ENCODE data around the gene BCO1.

DNA sequence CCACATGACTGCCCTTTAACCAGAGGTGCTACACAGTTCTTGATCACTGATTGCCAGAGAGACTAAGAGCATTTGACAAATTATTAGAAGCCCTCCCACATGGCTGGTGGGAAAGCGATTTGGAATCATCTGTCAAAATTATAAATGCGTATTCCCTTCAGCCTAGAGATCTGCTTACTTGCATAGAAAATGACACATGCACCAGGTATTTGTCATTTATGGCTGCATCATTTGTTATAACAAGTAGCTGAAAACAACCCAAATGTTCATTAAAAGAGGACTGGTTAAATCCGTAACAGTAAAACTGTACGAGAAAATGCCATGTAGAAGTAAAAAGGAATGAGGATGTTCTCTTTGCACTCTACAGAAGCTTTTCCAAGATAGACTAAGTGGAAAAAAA, 21.4 kb downstream of the BCO1 start:
- TF ChIP-seq, protein P1, sequence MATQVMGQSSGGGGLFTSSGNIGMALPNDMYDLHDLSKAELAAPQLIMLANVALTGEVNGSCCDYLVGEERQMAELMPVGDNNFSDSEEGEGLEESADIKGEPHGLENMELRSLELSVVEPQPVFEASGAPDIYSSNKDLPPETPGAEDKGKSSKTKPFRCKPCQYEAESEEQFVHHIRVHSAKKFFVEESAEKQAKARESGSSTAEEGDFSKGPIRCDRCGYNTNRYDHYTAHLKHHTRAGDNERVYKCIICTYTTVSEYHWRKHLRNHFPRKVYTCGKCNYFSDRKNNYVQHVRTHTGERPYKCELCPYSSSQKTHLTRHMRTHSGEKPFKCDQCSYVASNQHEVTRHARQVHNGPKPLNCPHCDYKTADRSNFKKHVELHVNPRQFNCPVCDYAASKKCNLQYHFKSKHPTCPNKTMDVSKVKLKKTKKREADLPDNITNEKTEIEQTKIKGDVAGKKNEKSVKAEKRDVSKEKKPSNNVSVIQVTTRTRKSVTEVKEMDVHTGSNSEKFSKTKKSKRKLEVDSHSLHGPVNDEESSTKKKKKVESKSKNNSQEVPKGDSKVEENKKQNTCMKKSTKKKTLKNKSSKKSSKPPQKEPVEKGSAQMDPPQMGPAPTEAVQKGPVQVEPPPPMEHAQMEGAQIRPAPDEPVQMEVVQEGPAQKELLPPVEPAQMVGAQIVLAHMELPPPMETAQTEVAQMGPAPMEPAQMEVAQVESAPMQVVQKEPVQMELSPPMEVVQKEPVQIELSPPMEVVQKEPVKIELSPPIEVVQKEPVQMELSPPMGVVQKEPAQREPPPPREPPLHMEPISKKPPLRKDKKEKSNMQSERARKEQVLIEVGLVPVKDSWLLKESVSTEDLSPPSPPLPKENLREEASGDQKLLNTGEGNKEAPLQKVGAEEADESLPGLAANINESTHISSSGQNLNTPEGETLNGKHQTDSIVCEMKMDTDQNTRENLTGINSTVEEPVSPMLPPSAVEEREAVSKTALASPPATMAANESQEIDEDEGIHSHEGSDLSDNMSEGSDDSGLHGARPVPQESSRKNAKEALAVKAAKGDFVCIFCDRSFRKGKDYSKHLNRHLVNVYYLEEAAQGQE (IDR thresholded peaks at IDR 0.05) = no peak
- TF ChIP-seq, protein P2, sequence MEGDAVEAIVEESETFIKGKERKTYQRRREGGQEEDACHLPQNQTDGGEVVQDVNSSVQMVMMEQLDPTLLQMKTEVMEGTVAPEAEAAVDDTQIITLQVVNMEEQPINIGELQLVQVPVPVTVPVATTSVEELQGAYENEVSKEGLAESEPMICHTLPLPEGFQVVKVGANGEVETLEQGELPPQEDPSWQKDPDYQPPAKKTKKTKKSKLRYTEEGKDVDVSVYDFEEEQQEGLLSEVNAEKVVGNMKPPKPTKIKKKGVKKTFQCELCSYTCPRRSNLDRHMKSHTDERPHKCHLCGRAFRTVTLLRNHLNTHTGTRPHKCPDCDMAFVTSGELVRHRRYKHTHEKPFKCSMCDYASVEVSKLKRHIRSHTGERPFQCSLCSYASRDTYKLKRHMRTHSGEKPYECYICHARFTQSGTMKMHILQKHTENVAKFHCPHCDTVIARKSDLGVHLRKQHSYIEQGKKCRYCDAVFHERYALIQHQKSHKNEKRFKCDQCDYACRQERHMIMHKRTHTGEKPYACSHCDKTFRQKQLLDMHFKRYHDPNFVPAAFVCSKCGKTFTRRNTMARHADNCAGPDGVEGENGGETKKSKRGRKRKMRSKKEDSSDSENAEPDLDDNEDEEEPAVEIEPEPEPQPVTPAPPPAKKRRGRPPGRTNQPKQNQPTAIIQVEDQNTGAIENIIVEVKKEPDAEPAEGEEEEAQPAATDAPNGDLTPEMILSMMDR (IDR thresholded peaks at IDR 0.05; ENCODE audit: low read depth, low read length, missing input control) = no peak
- TF ChIP-seq RAD21 (IDR thresholded peaks at IDR 0.05) = no peak
- TF ChIP-seq, protein P3, sequence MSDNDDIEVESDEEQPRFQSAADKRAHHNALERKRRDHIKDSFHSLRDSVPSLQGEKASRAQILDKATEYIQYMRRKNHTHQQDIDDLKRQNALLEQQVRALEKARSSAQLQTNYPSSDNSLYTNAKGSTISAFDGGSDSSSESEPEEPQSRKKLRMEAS (IDR thresholded peaks at IDR 0.05) = no peak
- TF ChIP-seq SP1 (IDR thresholded peaks at IDR 0.05) = no peak
- no peak for TF ChIP-seq JUND (IDR thresholded peaks at IDR 0.05)
- no peak for TF ChIP-seq FOXA1 (IDR thresholded peaks at IDR 0.05)

Measured in liver (tissue), 3 donors.